ENCODE data around the gene AGBL4. TPM values are rescaled to one million over a fixed set of nuclear protein-coding genes. Genes with fewer than 3 reads are reported as not detected.

Gene AGBL4
- total RNA-seq, 1 donor from 2014 or later, result not detected

- DNase-seq (ENCODE audit: low read depth in 2 of 2), result no peak
Observed at GRCh38 chr1:48728584-48728983, 1295.2 kb downstream of the AGBL4 start.

GRCh38 chr1:48726557-48727215 lies 1297.1 kb downstream of the AGBL4 start:
- no peak for DNase-seq (ENCODE audit: low read depth in 2 of 2)

- DNase-seq (ENCODE audit: low read depth in 2 of 2), result no peak
Observed at GRCh38 chr1:48726139-48726538, 1297.6 kb downstream of the AGBL4 start.

GRCh38 chr1:48725341-48726046 lies 1298.3 kb downstream of the AGBL4 start:
- DNase-seq (ENCODE audit: low read depth in 2 of 2), result no peak

- no peak for DNase-seq (ENCODE audit: low read depth in 2 of 2)
Observed at GRCh38 chr1:48720929-48721328, 1302.8 kb downstream of the AGBL4 start.

- no peak for DNase-seq (ENCODE audit: low read depth in 2 of 2)
Observed at GRCh38 chr1:48718705-48719104, 1305.0 kb downstream of the AGBL4 start.

- no peak for DNase-seq (ENCODE audit: low read depth in 2 of 2)
Observed at GRCh38 chr1:48718116-48718630, 1305.6 kb downstream of the AGBL4 start.

- no peak for DNase-seq (ENCODE audit: low read depth in 2 of 2)
Observed at GRCh38 chr1:48717082-48717481, 1306.7 kb downstream of the AGBL4 start.

- no peak for DNase-seq (ENCODE audit: low read depth in 2 of 2)
Observed at GRCh38 chr1:48715921-48716320, 1307.8 kb downstream of the AGBL4 start.

GRCh38 chr1:48710915-48711314 lies 1312.8 kb downstream of the AGBL4 start:
- DNase-seq (ENCODE audit: low read depth in 2 of 2), result no peak

GRCh38 chr1:48710318-48710717 lies 1313.4 kb downstream of the AGBL4 start:
- no peak for DNase-seq (ENCODE audit: low read depth in 2 of 2)

- no peak for DNase-seq (ENCODE audit: low read depth in 2 of 2)
Observed at GRCh38 chr1:48704736-48705135, 1319.0 kb downstream of the AGBL4 start.

- DNase-seq (ENCODE audit: low read depth in 2 of 2), result no peak
Observed at GRCh38 chr1:48701445-48701844, 1322.3 kb downstream of the AGBL4 start.

GRCh38 chr1:48697066-48697707 lies 1326.6 kb downstream of the AGBL4 start:
- peak; percentile 14 to 26 for DNase-seq (ENCODE audit: low read depth in 2 of 2)

- DNase-seq (ENCODE audit: low read depth in 2 of 2), result no peak
Observed at GRCh38 chr1:48695161-48695560, 1328.6 kb downstream of the AGBL4 start.

GRCh38 chr1:48693674-48694320 lies 1330.0 kb downstream of the AGBL4 start:
- DNase-seq (ENCODE audit: low read depth in 2 of 2), result no peak

GRCh38 chr1:48693180-48693579 lies 1330.6 kb downstream of the AGBL4 start:
- DNase-seq (ENCODE audit: low read depth in 2 of 2), result no peak

- DNase-seq (ENCODE audit: low read depth in 2 of 2), result no peak
Observed at GRCh38 chr1:48692235-48692634, 1331.5 kb downstream of the AGBL4 start.

- DNase-seq (ENCODE audit: low read depth in 2 of 2), result no peak
Observed at GRCh38 chr1:48691429-48692001, 1332.2 kb downstream of the AGBL4 start.

GRCh38 chr1:48688102-48688760 lies 1335.5 kb downstream of the AGBL4 start:
- DNase-seq (ENCODE audit: low read depth in 2 of 2), result no peak

Data from dermis microvascular lymphatic vessel endothelial cell (primary cell).